Measurements from ENCODE around the gene CFAP44.

- TF ChIP-seq CTCF (IDR thresholded peaks at IDR 0.05): no peak
- no peak for TF ChIP-seq POLR2A (IDR thresholded peaks at IDR 0.05)
Observed at GRCh38 chr3:113468539-113468938, 27.2 kb upstream of the CFAP44 start.

All from heart left ventricle (tissue), 13 donors.